ENCODE data around the gene ABCA2. TPM values are rescaled to one million over a fixed set of nuclear protein-coding genes. Genes with fewer than 3 reads are reported as not detected.

The ABCA2 gene
- total RNA-seq, 1 experiment from 2014 or later, result 25.8 TPM

Other genes with a start within 250 kb of the ABCA2 start
- gene TMEM141, start 236.9 kb downstream of the ABCA2 start, total RNA-seq (2022; extraction: Qiagen RNA extraction; ENCODE audit: low read depth), result 64.9 to 72.6 TPM (median 70.3 TPM) in 5 replicates
- 0.10 to 0.34 TPM (median 0.26 TPM) in 5 replicates for gene CCDC183, start 231.9 kb downstream of the ABCA2 start, total RNA-seq (2022; extraction: Qiagen RNA extraction; ENCODE audit: low read depth)
- gene RABL6, start 220.3 kb downstream of the ABCA2 start, total RNA-seq (2022; extraction: Qiagen RNA extraction; ENCODE audit: low read depth), result 65.6 to 91.8 TPM (median 82.0 TPM) in 5 replicates
- 3.2 to 4.8 TPM (median 3.8 TPM) in 5 replicates for gene AJM1, start 185.8 kb downstream of the ABCA2 start, total RNA-seq (2022; extraction: Qiagen RNA extraction; ENCODE audit: low read depth)
- 270 to 314 TPM (median 281 TPM) in 5 replicates for gene PHPT1, start 178.8 kb downstream of the ABCA2 start, total RNA-seq (2022; extraction: Qiagen RNA extraction; ENCODE audit: low read depth)
- gene MAMDC4, start 175.9 kb downstream of the ABCA2 start, total RNA-seq (2022; extraction: Qiagen RNA extraction; ENCODE audit: low read depth), result 1.8 to 5.4 TPM (median 4.1 TPM) in 5 replicates
- 440 to 480 TPM (median 443 TPM) in 5 replicates for gene EDF1, start 161.9 kb downstream of the ABCA2 start, total RNA-seq (2022; extraction: Qiagen RNA extraction; ENCODE audit: low read depth)
- 42.4 to 76.5 TPM (median 63.8 TPM) in 5 replicates for gene TRAF2, start 141.7 kb downstream of the ABCA2 start, total RNA-seq (2022; extraction: Qiagen RNA extraction; ENCODE audit: low read depth)
- gene FBXW5, start 83.5 kb downstream of the ABCA2 start, total RNA-seq (2022; extraction: Qiagen RNA extraction; ENCODE audit: low read depth), result 67.1 to 97.1 TPM (median 91.2 TPM) in 5 replicates
- gene C8G, start 83.0 kb downstream of the ABCA2 start, total RNA-seq (2022; extraction: Qiagen RNA extraction; ENCODE audit: low read depth), result 0.71 to 1.5 TPM (median 1.1 TPM) in 5 replicates
- gene LCN12, start 76.0 kb downstream of the ABCA2 start, total RNA-seq (2022; extraction: Qiagen RNA extraction; ENCODE audit: low read depth), result 0.95 to 1.9 TPM (median 1.4 TPM) in 5 replicates
- gene PTGDS, start 50.7 kb downstream of the ABCA2 start, total RNA-seq (2022; extraction: Qiagen RNA extraction; ENCODE audit: low read depth), result 0.28 to 0.37 TPM (median 0.33 TPM) in 3 of 5 replicates, not detected in the others
- gene LCNL1, start 45.2 kb downstream of the ABCA2 start, total RNA-seq (2022; extraction: Qiagen RNA extraction; ENCODE audit: low read depth), result 0.02 to 0.10 TPM (median 0.05 TPM) in 3 of 5 replicates, not detected in the others
- gene PAXX, start 35.8 kb downstream of the ABCA2 start, total RNA-seq (2022; extraction: Qiagen RNA extraction; ENCODE audit: low read depth), result 44.8 to 86.6 TPM (median 72.0 TPM) in 5 replicates
- gene CLIC3, start 31.7 kb downstream of the ABCA2 start, total RNA-seq (2022; extraction: Qiagen RNA extraction; ENCODE audit: low read depth), result 2.2 to 2.7 TPM (median 2.6 TPM) in 5 replicates
- gene FUT7, start 3.9 kb upstream of the ABCA2 start, total RNA-seq (2022; extraction: Qiagen RNA extraction; ENCODE audit: low read depth), result 0.12 TPM in 1 of 5 replicates, not detected in the others
- 43.4 to 83.2 TPM (median 74.9 TPM) in 5 replicates for gene NPDC1, start 17.9 kb upstream of the ABCA2 start, total RNA-seq (2022; extraction: Qiagen RNA extraction; ENCODE audit: low read depth)
- gene ENTPD2, start 25.8 kb upstream of the ABCA2 start, total RNA-seq (2022; extraction: Qiagen RNA extraction; ENCODE audit: low read depth), result 0.67 to 0.95 TPM (median 0.82 TPM) in 5 replicates
- 15.1 to 29.3 TPM (median 23.8 TPM) in 5 replicates for gene SAPCD2, start 42.3 kb upstream of the ABCA2 start, total RNA-seq (2022; extraction: Qiagen RNA extraction; ENCODE audit: low read depth)
- gene UAP1L1, start 49.3 kb upstream of the ABCA2 start, total RNA-seq (2022; extraction: Qiagen RNA extraction; ENCODE audit: low read depth), result 10.5 to 16.3 TPM (median 11.5 TPM) in 5 replicates
- gene MAN1B1, start 58.7 kb upstream of the ABCA2 start, total RNA-seq (2022; extraction: Qiagen RNA extraction; ENCODE audit: low read depth), result 44.5 to 52.7 TPM (median 47.9 TPM) in 5 replicates
- 73.1 to 121 TPM (median 107 TPM) in 5 replicates for gene DPP7, start 86.5 kb upstream of the ABCA2 start, total RNA-seq (2022; extraction: Qiagen RNA extraction; ENCODE audit: low read depth)
- gene GRIN1, start 110.9 kb upstream of the ABCA2 start, total RNA-seq (2022; extraction: Qiagen RNA extraction; ENCODE audit: low read depth), result 0.10 to 0.62 TPM (median 0.57 TPM) in 5 replicates
- gene LRRC26, start 141.8 kb upstream of the ABCA2 start, total RNA-seq (2022; extraction: Qiagen RNA extraction; ENCODE audit: low read depth), result 0.26 to 1.5 TPM (median 1.0 TPM) in 5 replicates
- gene TMEM210, start 143.8 kb upstream of the ABCA2 start, total RNA-seq (2022; extraction: Qiagen RNA extraction; ENCODE audit: low read depth), result not detected in 5 replicates
- gene ANAPC2, start 160.3 kb upstream of the ABCA2 start, total RNA-seq (2022; extraction: Qiagen RNA extraction; ENCODE audit: low read depth), result 24.3 to 40.2 TPM (median 35.5 TPM) in 5 replicates
- gene SSNA1, start 160.4 kb upstream of the ABCA2 start, total RNA-seq (2022; extraction: Qiagen RNA extraction; ENCODE audit: low read depth), result 108 to 146 TPM (median 135 TPM) in 5 replicates
- gene TPRN, start 172.5 kb upstream of the ABCA2 start, total RNA-seq (2022; extraction: Qiagen RNA extraction; ENCODE audit: low read depth), result 6.0 to 10.7 TPM (median 9.6 TPM) in 5 replicates
- 32.6 to 45.1 TPM (median 44.4 TPM) in 5 replicates for gene TMEM203, start 177.4 kb upstream of the ABCA2 start, total RNA-seq (2022; extraction: Qiagen RNA extraction; ENCODE audit: low read depth)
- 12.5 to 19.9 TPM (median 19.0 TPM) in 5 replicates for gene NDOR1, start 177.5 kb upstream of the ABCA2 start, total RNA-seq (2022; extraction: Qiagen RNA extraction; ENCODE audit: low read depth)
- 1.2 to 2.7 TPM (median 1.8 TPM) in 5 replicates for gene RNF208, start 194.0 kb upstream of the ABCA2 start, total RNA-seq (2022; extraction: Qiagen RNA extraction; ENCODE audit: low read depth)
- gene CYSRT1, start 196.9 kb upstream of the ABCA2 start, total RNA-seq (2022; extraction: Qiagen RNA extraction; ENCODE audit: low read depth), result 3.2 to 4.2 TPM (median 3.6 TPM) in 5 replicates
- gene RNF224, start 199.3 kb upstream of the ABCA2 start, total RNA-seq (2022; extraction: Qiagen RNA extraction; ENCODE audit: low read depth), result 0.08 to 0.16 TPM (median 0.14 TPM) in 5 replicates
- 0.07 to 0.14 TPM (median 0.11 TPM) in 4 of 5 replicates, not detected in the other for gene SLC34A3, start 202.7 kb upstream of the ABCA2 start, total RNA-seq (2022; extraction: Qiagen RNA extraction; ENCODE audit: low read depth)
- 639 to 790 TPM (median 684 TPM) in 5 replicates for gene TUBB4B, start 213.1 kb upstream of the ABCA2 start, total RNA-seq (2022; extraction: Qiagen RNA extraction; ENCODE audit: low read depth)
- not detected in 5 replicates for gene STPG3, start 223.0 kb upstream of the ABCA2 start, total RNA-seq (2022; extraction: Qiagen RNA extraction; ENCODE audit: low read depth)
- 44.5 to 62.3 TPM (median 53.7 TPM) in 5 replicates for gene NELFB, start 227.1 kb upstream of the ABCA2 start, total RNA-seq (2022; extraction: Qiagen RNA extraction; ENCODE audit: low read depth)
- gene TOR4A, start 249.5 kb upstream of the ABCA2 start, total RNA-seq (2022; extraction: Qiagen RNA extraction; ENCODE audit: low read depth), result 18.6 to 28.5 TPM (median 28.1 TPM) in 5 replicates